Cerebellar nuclear complex (tissue), 1 donor: ENCODE results near the gene TRAPPC6A.

Experiments
- DNase-seq, 2 experiments: peaks; one replicate each; lab custom pipeline; 2025; lab: John Stamatoyannopoulos, UW

The TRAPPC6A gene

DNA sequence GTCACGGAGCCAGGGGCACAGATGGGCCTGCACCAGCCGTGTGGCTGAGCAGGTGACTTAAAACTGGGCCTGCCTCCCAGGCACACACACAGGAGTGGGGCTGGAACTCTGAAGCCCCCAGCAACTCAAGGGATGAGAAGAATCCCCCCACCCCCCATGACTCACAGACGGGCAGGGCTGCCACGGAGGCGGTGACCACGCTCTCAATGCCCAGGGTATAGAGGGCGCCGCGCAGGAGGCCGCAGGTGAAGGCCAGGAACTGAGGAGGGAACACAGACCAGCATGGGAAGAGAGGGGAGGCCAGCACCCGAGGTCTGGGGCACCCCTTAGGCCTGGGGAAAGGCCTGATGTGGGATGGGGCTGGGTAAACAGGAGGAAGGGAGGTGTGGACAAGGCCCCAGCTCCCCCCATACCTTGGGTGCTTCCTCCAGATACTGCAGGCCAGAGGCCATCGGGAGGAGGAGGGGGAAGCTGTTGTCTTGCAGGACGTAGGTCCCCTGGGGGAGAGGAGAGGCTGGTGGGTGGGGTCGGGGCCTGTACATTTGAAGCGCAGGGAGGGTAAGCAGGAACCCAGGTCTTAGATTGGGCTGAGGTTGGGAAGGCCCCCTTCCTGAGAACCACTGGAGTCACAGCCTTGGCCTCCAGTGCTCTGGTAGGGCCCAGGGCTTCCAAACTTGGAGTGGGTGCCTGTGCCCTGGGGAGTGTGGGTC, 14.1 kb downstream of the TRAPPC6A start:
- no peak for DNase-seq

DNA sequence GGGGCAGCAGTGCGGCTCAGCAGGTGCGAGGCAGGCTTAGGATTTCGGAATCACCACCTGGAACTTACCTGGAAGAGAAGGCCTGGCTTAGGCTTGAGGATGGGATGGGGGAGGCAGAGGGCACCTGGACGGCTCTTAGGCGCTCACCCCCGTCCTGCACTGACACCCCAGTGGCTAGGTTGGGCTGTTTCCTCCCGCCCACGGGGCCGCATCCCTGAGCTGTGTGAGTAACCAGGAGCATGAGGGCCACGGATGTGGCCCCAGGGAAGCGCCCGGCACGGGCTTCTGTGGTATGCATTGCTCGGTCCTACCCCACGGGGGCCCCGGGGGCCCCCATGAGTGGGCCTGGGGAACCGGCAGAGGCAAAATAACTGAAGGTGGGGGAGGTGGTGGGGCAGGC, 14.9 kb downstream of the TRAPPC6A start:
- DNase-seq, result no peak

DNA sequence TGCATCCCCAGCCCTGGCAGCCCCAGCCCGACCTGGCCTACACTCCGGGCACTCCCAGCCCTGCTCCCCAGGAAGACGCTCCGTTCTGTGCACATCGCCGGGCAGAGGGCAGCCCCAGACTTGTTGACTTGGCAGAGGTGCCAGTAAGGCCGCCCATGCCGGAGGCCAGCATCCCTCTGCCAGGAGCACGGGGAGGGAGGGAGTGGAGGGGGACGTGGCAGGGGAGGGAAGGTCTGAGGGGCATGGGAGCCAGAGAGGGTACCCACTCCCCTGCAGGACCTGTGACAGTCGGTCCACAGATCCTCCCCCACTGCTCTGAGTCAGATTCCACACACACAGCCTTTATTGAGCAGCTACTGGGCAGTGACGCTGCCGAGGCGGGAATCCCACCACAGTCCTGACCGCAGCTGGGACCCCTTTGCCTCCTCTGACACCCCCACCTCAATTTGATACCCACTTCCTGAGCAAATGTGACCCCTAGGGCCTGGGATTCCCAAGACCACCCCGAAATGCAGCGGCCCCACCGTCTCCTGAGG, 15.4 kb downstream of the TRAPPC6A start:
- DNase-seq, result no peak

DNA sequence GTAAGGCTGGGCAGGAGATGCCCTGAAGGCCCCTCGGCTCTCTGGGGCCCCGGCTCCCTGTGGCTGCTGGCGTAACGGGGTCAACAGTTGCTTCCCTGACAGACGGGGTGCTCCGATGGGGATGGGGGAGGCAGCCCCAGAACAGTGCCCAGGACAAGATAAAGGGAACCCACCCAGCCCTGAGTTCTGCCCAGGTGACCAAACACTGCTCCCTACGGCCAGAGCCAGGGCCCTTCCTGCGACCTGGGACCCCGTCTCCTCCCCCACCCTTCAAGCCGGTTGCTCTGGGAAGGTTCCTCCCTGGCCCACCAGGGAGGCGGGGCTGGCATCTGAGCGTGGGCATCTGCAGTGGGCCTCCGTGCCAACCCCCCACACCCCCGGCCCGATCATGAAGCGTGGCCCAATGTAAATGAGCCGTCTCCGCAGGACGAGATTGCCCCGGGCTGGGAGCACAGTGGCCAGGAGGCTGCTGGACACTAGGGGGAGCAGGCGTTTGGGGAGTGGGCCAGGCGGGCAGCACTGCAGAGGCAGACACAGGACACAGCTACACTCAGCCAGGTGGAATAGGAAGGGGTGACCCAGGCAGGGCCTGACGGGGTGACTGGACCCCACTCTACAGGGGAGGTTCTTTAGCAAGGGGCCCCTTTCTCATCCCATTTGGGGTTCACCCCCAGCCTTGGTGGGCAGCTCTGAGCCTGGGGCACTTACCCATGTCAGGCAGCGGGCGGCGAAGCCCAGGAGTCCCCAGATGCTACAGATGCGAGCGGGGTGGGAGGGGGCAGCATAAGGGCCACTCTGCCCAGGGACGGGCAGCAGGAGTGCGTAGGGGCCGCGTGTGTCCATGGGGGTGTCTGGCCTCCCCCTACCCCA, 16.1 kb downstream of the TRAPPC6A start:
- no peak for DNase-seq

DNA sequence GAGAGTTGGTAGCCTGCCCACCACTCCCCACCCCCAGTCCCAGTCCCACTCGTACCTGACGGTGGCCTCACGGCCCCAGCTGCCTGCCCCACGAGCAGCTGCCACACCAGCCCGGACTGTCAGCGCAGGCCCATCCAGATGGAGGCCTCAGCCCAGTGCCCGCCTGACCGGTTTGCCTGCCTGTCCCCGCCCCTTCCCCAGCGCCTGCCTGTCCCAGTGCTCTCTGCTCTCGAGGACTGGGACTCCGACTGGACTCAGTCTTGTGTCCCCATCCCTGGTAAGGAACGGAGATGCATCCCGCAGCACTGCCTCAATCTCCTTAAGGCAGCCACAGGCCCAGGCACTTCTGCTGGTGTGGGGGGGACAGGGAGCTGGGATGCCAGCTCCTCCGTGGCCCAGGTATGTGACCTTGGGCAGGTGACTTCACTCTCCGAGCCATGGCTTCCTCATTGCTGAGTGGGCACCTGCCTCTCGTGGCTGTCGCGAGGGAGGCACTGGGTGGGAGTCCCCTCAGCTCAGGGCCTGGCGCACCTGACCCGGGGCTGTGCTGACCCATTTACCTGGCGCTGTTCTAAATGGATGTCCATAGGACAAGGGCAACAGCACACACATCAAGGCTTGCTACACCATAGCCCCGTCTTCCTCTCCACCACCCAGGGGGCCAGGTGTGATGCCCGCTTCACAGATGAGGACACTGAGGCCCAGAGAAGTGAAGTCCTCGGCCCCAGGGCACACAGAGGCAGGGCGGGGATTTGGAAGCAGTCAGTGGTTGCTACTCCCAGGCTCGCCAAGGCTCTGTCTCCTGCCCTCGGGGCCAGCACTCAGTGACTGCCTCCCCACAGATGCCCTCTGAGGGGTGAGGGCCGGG, 16.9 kb downstream of the TRAPPC6A start, which contains the start of gene NKPD1:
NKPD1 (minus strand) TSS at position 113 of the 868 bp plus-strand sequence. CDS start 832 bp downstream, outside the sequence.
- DNase-seq, result no peak

GRCh38 chr19:45159971-45160324, 18.1 kb downstream of the TRAPPC6A start:
- no peak for DNase-seq

- no peak for DNase-seq
Observed at GRCh38 chr19:45159210-45159970, 18.6 kb downstream of the TRAPPC6A start.

GRCh38 chr19:45158503-45159209, 19.4 kb downstream of the TRAPPC6A start:
- no peak for DNase-seq

DNA sequence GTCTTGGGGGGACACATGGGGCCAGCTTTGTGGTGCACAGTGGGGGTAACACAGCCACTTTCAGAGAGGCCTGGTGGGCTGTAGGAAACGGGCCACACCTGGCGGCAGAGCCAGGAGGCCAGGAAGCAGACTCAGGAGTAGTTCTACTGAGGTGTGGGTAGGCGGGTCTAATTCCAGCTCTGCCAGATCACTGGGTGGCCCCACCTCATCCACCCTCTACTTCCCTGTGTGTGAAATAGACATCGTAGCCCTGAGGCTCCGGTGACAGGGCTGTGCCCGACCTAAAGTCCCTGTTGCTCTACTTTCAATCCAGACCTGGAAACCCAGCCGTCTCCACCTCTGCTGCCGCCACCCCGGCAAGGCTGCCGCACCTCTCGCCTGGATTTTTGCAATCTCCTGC, 21.3 kb downstream of the TRAPPC6A start:
- no peak for DNase-seq

GRCh38 chr19:45156011-45156630, 21.9 kb downstream of the TRAPPC6A start:
- DNase-seq, result no peak

- DNase-seq, result no peak
Observed at GRCh38 chr19:45154064-45154827, 23.8 kb downstream of the TRAPPC6A start.

- DNase-seq, result no peak
Observed at GRCh38 chr19:45153339-45154063, 24.5 kb downstream of the TRAPPC6A start.

DNA sequence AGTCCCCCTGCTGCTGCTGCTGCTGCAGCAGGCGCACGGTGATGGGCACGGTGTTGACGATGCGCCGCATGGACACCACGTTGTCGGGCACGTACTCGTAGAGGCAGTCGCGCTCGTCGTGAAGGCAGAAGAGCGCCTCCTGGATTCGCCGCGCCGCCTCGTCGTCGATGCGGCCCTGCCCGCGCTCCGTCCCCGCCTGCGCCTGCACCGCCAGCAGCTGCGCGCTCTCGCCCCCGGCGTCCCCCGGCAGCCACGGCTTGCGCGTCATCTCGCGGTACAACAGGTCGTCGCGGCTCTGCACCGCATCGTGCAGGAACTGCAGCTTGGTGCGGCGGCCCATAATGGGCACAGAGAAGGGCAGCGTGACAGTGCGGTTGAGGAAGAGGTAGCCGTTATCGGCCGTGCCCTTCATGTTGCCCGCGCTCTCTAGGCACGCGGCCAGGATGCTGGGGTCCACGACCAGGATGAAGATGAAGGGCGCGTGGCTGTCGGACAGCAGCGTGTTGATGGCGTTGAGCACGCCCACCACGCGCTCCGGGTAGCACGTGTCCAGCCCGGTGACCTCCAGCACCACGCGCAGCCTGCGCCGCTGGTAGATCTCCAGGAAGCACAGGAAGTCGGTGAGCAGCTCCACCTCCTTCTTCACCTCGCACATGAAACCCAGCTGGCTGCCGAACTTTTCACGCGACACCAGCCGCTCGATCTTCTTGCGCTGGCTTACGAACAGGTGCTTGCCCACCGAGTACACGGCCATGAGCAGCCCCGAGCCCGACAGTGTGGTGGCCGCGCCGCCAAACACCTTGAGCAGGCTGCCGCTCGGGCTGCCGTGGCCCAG, 25.3 kb downstream of the TRAPPC6A start:
- DNase-seq, result no peak

DNA sequence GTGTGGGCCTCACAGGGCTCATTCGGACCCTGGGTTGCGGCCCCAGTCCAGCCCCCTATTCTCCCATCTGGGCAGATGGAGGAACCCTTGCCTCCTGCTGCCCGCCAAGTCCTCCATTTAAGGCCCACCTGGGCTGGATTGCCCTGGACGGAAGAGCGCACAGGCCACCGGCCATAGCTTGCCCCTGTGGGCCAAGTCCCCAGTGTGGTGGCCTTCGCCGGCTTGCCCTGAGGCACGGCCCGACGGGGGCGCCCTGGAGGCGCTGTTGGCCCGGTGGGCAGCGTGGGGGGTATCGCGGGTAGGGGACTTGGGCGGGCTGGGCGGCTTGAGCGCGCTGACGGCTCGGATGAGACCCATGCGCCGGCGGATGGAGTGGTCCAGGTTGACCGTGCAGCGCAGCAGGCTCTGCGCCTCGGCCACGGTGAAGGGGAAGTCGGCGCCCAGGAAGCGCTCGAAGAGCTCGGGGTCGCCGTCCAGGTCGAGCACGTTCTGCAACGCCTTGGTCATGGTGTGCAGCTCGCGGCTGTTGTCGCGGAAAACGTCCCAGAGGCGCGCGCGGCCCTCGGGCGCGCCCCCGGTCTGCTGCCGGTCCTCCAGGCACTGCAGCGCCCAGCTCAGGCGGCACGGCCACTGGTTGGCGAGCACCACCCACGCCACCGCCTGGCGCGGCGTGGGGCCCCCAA, 26.1 kb downstream of the TRAPPC6A start:
- DNase-seq, result no peak

- DNase-seq, result no peak
Observed at GRCh38 chr19:45151320-45151719, 26.7 kb downstream of the TRAPPC6A start.

DNA sequence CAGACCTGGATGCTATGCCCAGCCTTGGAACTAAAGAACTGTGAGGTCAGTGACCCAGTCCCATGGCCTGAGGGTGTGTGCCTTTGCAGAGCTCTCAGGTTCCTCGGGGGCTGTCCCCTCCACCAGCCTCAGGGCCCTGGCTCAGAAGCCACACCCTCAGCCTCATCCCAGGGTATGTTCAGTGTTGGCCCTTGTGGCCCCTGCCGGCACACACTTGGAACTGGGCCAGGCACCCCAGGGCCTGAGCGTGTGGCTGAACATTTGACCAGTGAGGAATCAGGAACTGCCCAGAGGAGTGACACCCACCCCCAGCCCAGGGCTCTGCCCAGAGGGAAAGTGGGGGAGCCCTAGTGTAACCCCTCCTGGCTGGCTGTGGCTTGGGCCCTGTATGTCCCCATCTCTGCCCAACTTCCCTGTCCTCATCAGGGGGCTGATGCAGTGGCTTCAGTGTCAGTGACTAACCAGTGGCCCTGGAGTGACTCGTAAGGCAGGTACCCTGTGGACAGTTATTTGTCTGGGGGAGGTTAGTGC, 27.2 kb downstream of the TRAPPC6A start:
- DNase-seq, result no peak

DNA sequence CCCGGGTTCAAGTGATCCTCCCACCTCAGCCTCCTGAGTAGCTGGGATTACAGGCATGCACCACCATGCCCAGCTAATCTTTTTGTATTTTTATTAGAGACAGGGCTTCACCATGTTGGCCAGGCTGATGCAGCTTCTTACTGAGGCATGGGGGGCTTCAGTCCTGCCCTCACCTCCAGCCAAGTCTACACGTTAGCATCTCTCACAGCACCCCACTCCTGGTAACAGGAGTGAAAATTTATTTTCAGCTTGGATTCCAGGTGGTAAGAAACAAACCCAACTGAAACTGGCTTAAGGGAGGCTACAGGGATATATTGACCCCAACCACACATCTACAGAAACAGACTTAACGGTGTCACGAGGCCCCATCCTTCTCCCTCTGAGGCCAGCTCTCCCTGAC, 27.9 kb downstream of the TRAPPC6A start:
- DNase-seq, result no peak
